ENCODE measurements around the gene SYAP1.

DNA sequence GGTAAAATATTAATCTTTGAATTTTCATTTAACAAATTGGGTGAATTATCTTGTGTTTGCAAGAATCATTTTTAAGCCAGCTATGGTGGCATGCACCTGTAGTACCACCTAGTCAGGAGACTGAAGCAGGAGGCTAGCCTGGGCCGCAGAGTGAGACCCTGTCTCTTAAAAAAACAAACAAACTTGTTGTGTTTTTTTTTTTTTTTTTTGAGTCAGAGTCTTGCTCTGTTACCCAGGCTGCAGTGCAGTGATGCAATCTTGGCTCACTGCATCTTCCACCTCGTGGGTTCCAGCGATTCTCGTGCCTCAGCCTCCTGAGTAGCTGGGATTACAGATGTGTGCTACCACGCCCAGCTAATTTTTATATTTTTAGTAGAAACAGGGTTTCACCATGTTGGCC, 69.1 kb downstream of the SYAP1 start:
- TF ChIP-seq, protein P1, sequence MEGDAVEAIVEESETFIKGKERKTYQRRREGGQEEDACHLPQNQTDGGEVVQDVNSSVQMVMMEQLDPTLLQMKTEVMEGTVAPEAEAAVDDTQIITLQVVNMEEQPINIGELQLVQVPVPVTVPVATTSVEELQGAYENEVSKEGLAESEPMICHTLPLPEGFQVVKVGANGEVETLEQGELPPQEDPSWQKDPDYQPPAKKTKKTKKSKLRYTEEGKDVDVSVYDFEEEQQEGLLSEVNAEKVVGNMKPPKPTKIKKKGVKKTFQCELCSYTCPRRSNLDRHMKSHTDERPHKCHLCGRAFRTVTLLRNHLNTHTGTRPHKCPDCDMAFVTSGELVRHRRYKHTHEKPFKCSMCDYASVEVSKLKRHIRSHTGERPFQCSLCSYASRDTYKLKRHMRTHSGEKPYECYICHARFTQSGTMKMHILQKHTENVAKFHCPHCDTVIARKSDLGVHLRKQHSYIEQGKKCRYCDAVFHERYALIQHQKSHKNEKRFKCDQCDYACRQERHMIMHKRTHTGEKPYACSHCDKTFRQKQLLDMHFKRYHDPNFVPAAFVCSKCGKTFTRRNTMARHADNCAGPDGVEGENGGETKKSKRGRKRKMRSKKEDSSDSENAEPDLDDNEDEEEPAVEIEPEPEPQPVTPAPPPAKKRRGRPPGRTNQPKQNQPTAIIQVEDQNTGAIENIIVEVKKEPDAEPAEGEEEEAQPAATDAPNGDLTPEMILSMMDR (IDR thresholded peaks at IDR 0.05) = no peak
- no peak for TF ChIP-seq EZH2 (IDR thresholded peaks at IDR 0.05; ENCODE audit: borderline replicate concordance, insufficient read depth, low read depth, low read length, poor library complexity, severe bottlenecking)

All from B cell (primary cell).